GM12872 (cell line): ENCODE measurements around the gene TH.

Experiments used
- CTCF ChIP-seq: IDR thresholded peaks from 3 replicates; pipeline ENCODE4 v1.5.1; 2011; ENCODE audit warnings: low read depth, mild to moderate bottlenecking, low read length, moderate library complexity; ENCODE audit not compliant: insufficient read depth

TH gene

DNA sequence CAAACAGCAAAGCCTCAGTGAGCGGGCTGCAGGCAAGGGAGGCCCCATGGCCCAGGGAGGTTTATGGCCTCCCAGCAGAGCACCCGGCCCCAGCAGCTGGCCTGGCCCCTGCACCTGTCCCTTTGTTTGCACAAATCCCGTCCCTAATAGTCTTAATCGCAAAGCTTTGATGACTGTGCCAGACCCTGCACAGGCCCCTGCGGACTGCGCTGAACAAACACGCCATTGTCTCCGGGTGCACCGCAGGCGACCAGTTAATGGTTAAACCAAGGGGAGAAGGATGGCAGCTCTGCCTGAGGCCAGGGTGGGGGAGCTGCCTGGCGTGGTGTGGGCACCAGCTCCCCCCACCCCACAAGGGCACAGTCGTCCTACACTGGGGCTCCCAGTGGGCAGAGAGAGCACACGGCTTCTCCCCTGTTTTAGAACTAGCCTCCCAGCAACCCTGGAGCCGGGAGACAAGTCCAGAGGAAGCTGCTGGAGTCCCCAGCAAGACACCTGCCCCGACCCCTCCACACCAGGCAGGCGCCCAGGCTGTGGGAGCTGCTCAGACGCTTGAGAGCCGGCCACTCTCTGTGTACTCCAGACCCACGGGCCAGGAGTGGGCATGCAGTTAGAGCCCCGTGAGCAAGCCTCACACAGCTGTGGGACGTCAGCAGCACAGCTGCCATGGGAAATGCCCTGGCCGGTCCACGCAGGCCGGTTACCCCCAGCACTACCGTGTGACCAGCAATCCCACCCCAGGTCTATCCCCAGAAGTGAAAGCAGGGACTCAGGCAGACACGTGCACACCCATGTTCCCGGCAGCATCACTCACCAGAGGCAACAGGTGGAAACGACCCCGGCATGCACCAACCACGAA, 39.7 kb upstream of the TH start:
- no peak for TF ChIP-seq CTCF

GRCh38 chr11:2210366-2211112, 38.9 kb upstream of the TH start:
- TF ChIP-seq CTCF: no peak

DNA sequence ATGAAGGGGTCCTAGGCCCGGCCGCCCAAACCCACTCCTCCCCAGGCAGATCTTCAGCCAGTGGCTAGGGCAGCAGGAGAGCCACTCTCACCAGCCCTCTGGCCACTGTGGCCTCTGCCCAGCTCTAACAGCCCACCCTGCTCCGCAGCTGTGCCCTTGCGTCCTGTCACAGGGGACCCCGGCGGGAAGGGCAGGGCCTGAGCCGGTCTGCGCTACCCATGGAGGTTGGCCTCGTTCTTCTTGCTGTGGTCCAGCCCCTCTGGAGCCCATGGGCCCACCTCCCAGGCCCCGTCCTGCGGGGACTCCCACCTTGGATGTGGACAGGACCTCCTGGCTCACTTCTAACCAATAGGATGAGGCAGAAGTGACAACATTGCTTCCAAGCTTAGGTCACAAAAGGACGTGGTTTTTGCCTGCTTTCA, 38.3 kb upstream of the TH start:
- TF ChIP-seq CTCF: no peak

DNA sequence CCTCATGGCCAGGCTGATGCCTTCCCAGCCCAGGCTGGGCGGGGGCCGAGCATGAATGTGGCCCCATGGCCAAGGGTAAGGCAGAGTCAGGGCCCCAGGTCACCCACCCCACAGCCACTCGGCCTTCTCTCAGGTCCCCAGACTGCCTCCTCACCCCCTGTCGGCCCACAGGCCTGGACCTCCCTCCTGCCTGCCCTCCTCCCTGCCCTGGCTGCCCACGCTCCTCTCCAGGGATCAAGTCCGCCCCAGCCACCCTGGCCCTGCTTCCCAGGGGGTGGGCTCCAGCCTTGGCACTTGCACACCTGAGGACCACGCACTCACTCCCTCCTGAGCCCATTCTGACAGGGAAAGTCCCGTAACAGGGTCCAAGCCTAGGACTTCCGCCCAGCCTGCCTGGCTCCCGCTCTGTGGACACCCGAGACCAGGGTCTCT, 37.8 kb upstream of the TH start:
- no peak for TF ChIP-seq CTCF

DNA sequence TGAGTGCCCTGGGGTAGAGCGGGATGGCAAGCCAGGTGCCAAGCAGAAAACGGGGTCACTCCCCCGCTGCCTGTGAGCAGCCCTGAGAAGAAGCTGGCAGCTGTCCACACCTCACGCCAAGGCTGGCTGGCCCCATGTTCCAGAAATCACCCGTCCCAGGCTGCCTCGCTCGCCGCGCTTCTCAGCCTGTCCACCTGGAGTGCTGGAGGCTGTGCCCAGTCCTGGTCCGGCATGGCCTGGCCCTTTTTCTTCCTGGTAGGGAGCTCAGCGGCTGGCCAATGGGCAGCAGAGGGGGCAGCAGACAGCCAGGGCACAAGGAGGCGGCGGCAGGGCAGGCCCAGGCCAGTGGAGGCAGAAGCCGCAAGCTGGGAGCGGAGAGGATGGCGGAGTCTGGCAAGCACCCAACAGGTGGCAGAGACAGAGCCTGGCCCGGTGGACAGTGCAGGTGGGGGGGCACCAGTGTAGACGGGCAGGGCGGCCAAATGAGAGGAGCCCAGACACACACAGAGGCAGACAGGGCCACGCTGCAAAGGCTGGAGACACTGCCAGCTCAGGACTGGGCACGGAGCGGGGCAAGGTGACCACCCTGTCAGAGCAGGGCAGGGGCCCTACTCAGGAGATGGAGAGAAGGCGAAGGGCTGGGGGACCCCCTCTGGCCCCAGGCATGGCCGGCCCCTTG, 37.2 kb upstream of the TH start:
- no peak for TF ChIP-seq CTCF

- no peak for TF ChIP-seq CTCF
These were observed 36.4 kb upstream of the TH start for GRCh38 chr11:2207773-2208621.
